ENCODE results near the gene BEAN1.

BEAN1 gene

DNA sequence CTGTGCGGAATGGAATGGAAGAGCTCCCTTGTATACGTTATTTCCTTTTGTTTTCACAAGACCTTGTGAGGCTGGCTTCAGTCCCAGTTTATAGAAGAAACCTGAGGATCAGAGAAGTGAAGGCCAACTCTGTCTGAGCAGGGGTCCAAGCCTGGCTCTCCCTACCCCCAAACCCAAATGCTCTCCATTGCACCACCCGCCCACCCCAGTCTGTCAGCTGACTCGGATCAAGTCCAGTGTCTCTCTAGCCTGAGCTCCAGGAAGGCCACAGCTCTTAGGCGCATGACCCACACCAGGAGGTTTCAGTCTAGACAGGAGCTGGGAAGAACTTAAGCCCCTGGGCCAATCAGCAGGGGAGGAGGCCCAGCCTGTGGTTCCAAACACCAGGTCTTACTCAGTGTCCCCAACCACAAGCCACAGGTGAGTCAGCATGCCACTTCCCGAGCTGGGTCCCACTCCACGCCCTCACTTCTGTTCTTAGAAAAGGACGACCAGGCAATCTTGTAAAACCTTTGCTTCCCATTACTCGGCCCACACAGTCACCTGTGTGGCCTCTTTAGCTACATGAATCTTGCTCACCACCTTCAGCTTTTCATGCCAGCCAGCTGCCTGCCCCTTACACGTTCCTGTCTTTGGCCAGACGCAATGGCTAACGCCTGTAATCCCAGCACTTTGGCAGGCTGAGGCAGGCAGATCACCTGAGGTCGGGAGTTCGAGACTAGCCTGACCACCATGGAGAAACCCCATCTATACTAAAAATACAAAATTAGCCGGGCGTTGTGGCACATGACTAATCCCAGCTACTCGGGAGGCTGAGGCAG, 95.1 kb downstream of the BEAN1 start:
- no peaks in the 10 kb centered on the region for H3K9me3 ChIP-seq (ENCODE audit: control insufficient read depth, insufficient read depth, low read depth, low read length)
- ChIA-PET CTCF (interaction anchor here (0.5 to 1.0 kb wide), 3 partner anchors 30 to 177 kb away, joined by 3 to 5 read pairs (median 4); partner anchors contain the start of gene CKLF), POLR2A (interaction anchor here (0.6 to 1.1 kb wide), 5 partner anchors 9 to 115 kb away, joined by 3 to 10 read pairs (median 3); partner anchors contain the start of gene CKLF)
- no peak overlapping the region for H3K27ac ChIP-seq (ENCODE audit: extremely low read depth, low read depth, low read length)
- H3K36me3 ChIP-seq (ENCODE audit: control insufficient read depth in 2 of 2, insufficient read depth in 1 of 2, low read length in 2 of 2), result peaks cover 0 to 17% of the 10 kb centered on the region in 2 experiments; a peak in 2 of 3 replicates
- H3K4me1 ChIP-seq (ENCODE audit: control insufficient read depth, insufficient read depth, low read length), result peaks cover 8% of the 10 kb centered on the region; the same call in 1 of the 2 replicates
- TF ChIP-seq ZNF488 (tag by site-specific recombination; IDR thresholded peaks at IDR 0.05) (no peak), ZNF449 (tag by site-specific recombination; IDR thresholded peaks at IDR 0.05) (no peak), ZNF692 (tag by site-specific recombination; IDR thresholded peaks at IDR 0.05) (peak; percentile 68; the same call in 1 of the 2 replicates), SCRT2 (tag by site-specific recombination; IDR thresholded peaks at IDR 0.05) (0 out of 2 replicates have a peak, but pooled peaks have one; percentile 33), EGR2 (tag by site-specific recombination; IDR thresholded peaks at IDR 0.05; ENCODE audit: low read depth) (peak; percentile 53; the same call in 1 of the 2 replicates), ZIC2 (tag by site-specific recombination; IDR thresholded peaks at IDR 0.05) (peak; percentile 73), ZFHX2 (tag by site-specific recombination; conservative IDR thresholded peaks at IDR 0.05) (peak; percentile 47; the same call in 1 of the 2 replicates)
- H3K4me3 ChIP-seq (ENCODE audit: low read depth, low read length), result no peak overlapping the region

DNA sequence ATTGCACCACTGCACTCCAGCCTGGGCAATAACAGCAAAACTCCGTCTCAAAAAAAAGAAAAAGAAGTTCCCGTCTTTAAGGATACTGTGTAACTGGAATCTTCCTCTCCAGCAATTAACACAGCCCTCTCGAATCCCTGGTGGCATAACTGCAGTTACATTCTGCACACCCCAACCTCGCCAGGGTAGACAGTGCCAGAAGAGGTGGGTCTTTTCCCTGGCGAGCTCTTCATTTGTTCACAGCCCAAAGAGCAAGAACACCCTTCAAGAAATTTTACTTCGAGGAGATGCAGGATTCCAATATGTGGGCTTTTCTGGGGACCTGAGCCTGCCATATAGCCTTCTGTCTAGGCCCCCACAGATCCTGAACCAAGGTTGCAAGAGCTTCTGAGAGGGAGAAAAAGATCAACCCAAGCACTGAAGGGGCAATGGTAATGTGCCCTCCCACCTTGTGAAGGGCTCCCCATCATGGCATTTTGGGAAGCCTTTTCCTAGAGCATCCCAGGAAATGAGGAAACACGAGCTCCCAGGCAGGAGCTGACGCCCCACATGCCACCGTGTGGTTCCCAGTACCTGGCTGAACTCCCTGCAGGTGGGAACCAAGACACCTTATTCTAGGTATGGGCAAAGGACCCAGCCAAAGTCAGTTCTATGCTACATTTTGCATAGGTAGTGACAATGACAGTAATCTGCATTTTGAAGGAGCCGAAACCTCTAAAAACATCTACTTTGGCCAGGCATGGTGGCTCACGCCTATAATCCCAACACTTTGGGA, 95.9 kb downstream of the BEAN1 start:
- H3K4me1 ChIP-seq (ENCODE audit: control insufficient read depth, insufficient read depth, low read length), result peaks cover 4% of the 10 kb centered on the region; the same call in 1 of the 2 replicates
- TF ChIP-seq ZNF785 (tag by site-specific recombination; IDR thresholded peaks at IDR 0.05) (no peak), ZNF248 (tag by site-specific recombination; IDR thresholded peaks at IDR 0.05) (no peak), HOXA7 (CRISPR knock-in tag; IDR thresholded peaks at IDR 0.05; ENCODE audit: borderline replicate concordance) (no peak), BCL11A (tag by site-specific recombination; IDR thresholded peaks at IDR 0.05; ENCODE audit: low read depth) (no peak), MEIS1 (CRISPR knock-in tag; IDR thresholded peaks at IDR 0.05; ENCODE audit: borderline replicate concordance) (no peak), ZSCAN16 (tag by site-specific recombination; IDR thresholded peaks at IDR 0.05) (no peak), ZNF639 (tag by site-specific recombination; IDR thresholded peaks at IDR 0.05) (no peak), PATZ1 (tag by site-specific recombination; IDR thresholded peaks at IDR 0.05) (no peak), ZNF707 (tag by site-specific recombination; IDR thresholded peaks at IDR 0.05) (no peak), SP2 (tag by site-specific recombination; IDR thresholded peaks at IDR 0.05) (no peak), GLIS1 (tag by site-specific recombination; IDR thresholded peaks at IDR 0.05) (no peak), ZNF473 (tag by site-specific recombination; IDR thresholded peaks at IDR 0.05) (no peak), ZNF140 (tag by site-specific recombination; IDR thresholded peaks at IDR 0.05) (no peak)
- TF ChIP-seq, protein P1, sequence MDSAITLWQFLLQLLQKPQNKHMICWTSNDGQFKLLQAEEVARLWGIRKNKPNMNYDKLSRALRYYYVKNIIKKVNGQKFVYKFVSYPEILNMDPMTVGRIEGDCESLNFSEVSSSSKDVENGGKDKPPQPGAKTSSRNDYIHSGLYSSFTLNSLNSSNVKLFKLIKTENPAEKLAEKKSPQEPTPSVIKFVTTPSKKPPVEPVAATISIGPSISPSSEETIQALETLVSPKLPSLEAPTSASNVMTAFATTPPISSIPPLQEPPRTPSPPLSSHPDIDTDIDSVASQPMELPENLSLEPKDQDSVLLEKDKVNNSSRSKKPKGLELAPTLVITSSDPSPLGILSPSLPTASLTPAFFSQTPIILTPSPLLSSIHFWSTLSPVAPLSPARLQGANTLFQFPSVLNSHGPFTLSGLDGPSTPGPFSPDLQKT (IDR thresholded peaks at IDR 0.05; ENCODE audit: borderline replicate concordance, low read depth, low read length), result no peak
- no peak overlapping the region for H3K27ac ChIP-seq (ENCODE audit: extremely low read depth, low read depth, low read length)
- H3K9me3 ChIP-seq (ENCODE audit: control insufficient read depth, insufficient read depth, low read depth, low read length), result no peaks in the 10 kb centered on the region
- peaks cover 0 to 26% of the 10 kb centered on the region in 2 experiments; a peak in 2 of 3 replicates for H3K36me3 ChIP-seq (ENCODE audit: control insufficient read depth in 2 of 2, insufficient read depth in 1 of 2, low read length in 2 of 2)
- no peak overlapping the region for H3K4me3 ChIP-seq (ENCODE audit: low read depth, low read length)
- ChIA-PET CTCF (interaction anchor here (0.5 to 1.0 kb wide), 2 partner anchors 29 to 115 kb away, joined by 3 to 4 read pairs; partner anchors contain the start of gene CKLF), POLR2A (interaction anchor here (0.6 to 1.1 kb wide), 3 partner anchors 11 to 30 kb away, joined by 3 to 10 read pairs (median 7); partner anchors contain the start of gene CKLF)

Data from HEK293 (cell line).